Measurements from ENCODE around the gene IL17REL.

IL17REL gene

GRCh38 chr22:49954991-49955580, 57.5 kb downstream of the IL17REL start:
- no peak for DNase-seq

GRCh38 chr22:49954354-49954753, 58.2 kb downstream of the IL17REL start:
- DNase-seq = no peak

GRCh38 chr22:49953680-49954344, 58.8 kb downstream of the IL17REL start:
- DNase-seq = no peak

GRCh38 chr22:49953027-49953679, 59.4 kb downstream of the IL17REL start:
- DNase-seq = no peak

GRCh38 chr22:49951986-49952896, 60.3 kb downstream of the IL17REL start:
- no peak for DNase-seq

GRCh38 chr22:49951678-49951985, 60.9 kb downstream of the IL17REL start:
- no peak for DNase-seq

GRCh38 chr22:49951000-49951677, 61.4 kb downstream of the IL17REL start:
- DNase-seq = peak; percentile 56

- DNase-seq = no peak
Observed at GRCh38 chr22:49950396-49950994, 62.1 kb downstream of the IL17REL start.

GRCh38 chr22:49949914-49950292, 62.7 kb downstream of the IL17REL start:
- DNase-seq = no peak

- DNase-seq = no peak
Observed at GRCh38 chr22:49948958-49949913, 63.3 kb downstream of the IL17REL start.

- DNase-seq = no peak
Observed at GRCh38 chr22:49948116-49948957, 64.2 kb downstream of the IL17REL start.

GRCh38 chr22:49947296-49947622, 65.3 kb downstream of the IL17REL start:
- DNase-seq = no peak

- DNase-seq = peak; percentile 30
Observed at GRCh38 chr22:49946612-49947295, 65.8 kb downstream of the IL17REL start.

GRCh38 chr22:49945042-49945794, 67.3 kb downstream of the IL17REL start:
- DNase-seq = peak; percentile 91
